GM12864 (cell line): Measurements from ENCODE around the gene PIMREG.

ENCODE experiments used
- DNase-seq: peaks from one replicate; pipeline ENCODE4 v3.0.0-alpha.2; 2011; ENCODE audit warnings: low read depth
- H3K4me3 ChIP-seq: 2 replicates; pipeline ENCODE4 v1.5.1; 2011; ENCODE audit warnings: mild to moderate bottlenecking, low read depth, low read length, control low read depth
- CTCF ChIP-seq: IDR thresholded peaks from 2 replicates; pipeline ENCODE4 v1.5.1; 2011; ENCODE audit warnings: low read depth, mild to moderate bottlenecking, moderate library complexity, low read length, control low read depth, inconsistent platforms; ENCODE audit errors: missing control alignments

The PIMREG gene

GRCh38 chr17:6426356-6427101 lies 17.7 kb upstream of the PIMREG start:
- TF ChIP-seq CTCF: no peak
- DNase-seq: no peak
- no peak overlapping the region for H3K4me3 ChIP-seq

- no peak for TF ChIP-seq CTCF
- no peak overlapping the region for H3K4me3 ChIP-seq
- no peak for DNase-seq
Observed at GRCh38 chr17:6427279-6427781, 16.9 kb upstream of the PIMREG start.

- no peak for DNase-seq
- TF ChIP-seq CTCF: no peak
- no peak overlapping the region for H3K4me3 ChIP-seq
Observed at GRCh38 chr17:6428207-6428965, 15.9 kb upstream of the PIMREG start.

- H3K4me3 ChIP-seq: no peak overlapping the region
- no peak for DNase-seq
- TF ChIP-seq CTCF: no peak
Observed at GRCh38 chr17:6429266-6429665, 15.0 kb upstream of the PIMREG start.

- peak; percentile 49 for TF ChIP-seq CTCF
- H3K4me3 ChIP-seq: no peak overlapping the region
- DNase-seq: no peak
Observed at GRCh38 chr17:6430769-6431168, 13.5 kb upstream of the PIMREG start.

- DNase-seq: no peak
- H3K4me3 ChIP-seq: no peak within 1 kb of the TSS
- no peak for TF ChIP-seq CTCF
Observed at GRCh38 chr17:6435051-6435450, 9.2 kb upstream of the PIMREG start, which contains the start of gene AIPL1. AIPL1 (minus strand) TSS chr17:6435121; CDS start chr17:6435104, 17 bp downstream.
